ENCODE data around the gene ZC3H10. TPM values are rescaled to one million over a fixed set of nuclear protein-coding genes. Genes with fewer than 3 reads are reported as not detected.
A peak's percentile ranks its signal among the peaks of the same experiment; 100 is the strongest.

The ZC3H10 gene
- total and polyA plus RNA-seq, 2 of the 13 experiments (the other 11 are each of a cell fraction or from before 2014, with no cell fraction given) = 0.70 to 2.3 TPM

DNA sequence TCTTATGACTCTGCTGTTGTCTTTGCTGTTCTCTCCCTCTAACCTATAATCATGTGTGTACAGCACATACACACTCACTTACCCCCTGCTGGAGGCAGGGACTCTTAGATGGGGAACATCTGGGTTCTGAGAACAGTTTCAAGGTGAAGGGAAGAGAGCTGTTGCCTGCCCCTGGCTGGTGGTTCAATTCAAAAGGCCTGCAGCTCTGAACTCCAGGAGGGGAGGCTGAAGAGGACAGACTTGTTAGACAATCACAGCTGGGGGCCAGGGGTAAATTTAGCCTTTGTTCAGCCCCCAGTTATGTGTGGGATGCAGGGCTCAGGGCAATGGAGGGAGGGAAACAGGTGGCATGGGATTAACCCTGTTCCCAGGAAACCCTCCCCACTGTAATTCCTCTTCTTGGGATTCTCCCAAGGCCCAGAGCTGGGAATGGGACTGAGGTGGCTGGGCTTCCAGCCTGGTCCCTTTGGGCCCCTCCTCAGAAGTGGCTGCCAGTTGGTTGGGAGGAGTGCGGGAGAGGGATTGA lies 36.2 kb downstream of the ZC3H10 start:
- WGBS (ENCODE audit: low lambda C conversion rate) = 100% methylated on average over 1 of the region's 1 CpG
- no peak for FAIRE-seq
- Histone ChIP-seq H4K20me1 (ENCODE audit: insufficient read depth, low read length) (peaks cover 3% of the 10 kb centered on the region; the same call in 1 of the 2 replicates), H3K79me2 (ENCODE audit: insufficient read depth, low read length) (peaks cover 27% of the 10 kb centered on the region), H3K4me3 (replicated peaks in 1 of 3; ENCODE audit: insufficient read depth in 1 of 3, low read depth in 2 of 3, low read length in 3 of 3) (no peak overlapping the region), H3K27me3 (ENCODE audit: control insufficient read depth in 1 of 2, insufficient read depth in 2 of 2, low read length in 2 of 2) (no peaks in the 10 kb centered on the region; a peak in 1 of 5 replicates), H2AFZ (ENCODE audit: low read length) (no peak overlapping the region), H3K36me3 (replicated peaks in 1 of 2; ENCODE audit: control insufficient read depth in 1 of 2, insufficient read depth in 2 of 2, low read length in 2 of 2) (0 out of 5 replicates have a peak, but pooled peaks cover 0 to 1% of the 10 kb centered on the region in 2 experiments), H3K27ac (ENCODE audit: extremely low read length, insufficient read depth, low read length) (no peak overlapping the region), H3K4me1 (ENCODE audit: insufficient read depth, low read length) (peaks cover 46% of the 10 kb centered on the region), H3K4me2 (ENCODE audit: low read depth, low read length) (peak overlapping the region; percentile 82; the same call in 1 of the 2 replicates), H3K9ac (ENCODE audit: insufficient read depth, low read depth, low read length) (no peak overlapping the region), H3K9me3 (ENCODE audit: low read length) (no peaks in the 10 kb centered on the region)
- TF ChIP-seq RARA (CRISPR knock-in tag; IDR thresholded peaks at IDR 0.05) (no peak), PCBP2 (optimal IDR thresholded peaks at IDR 0.05; ENCODE audit: low read depth, low read length, poor library complexity, severe bottlenecking) (no peak), ZNF530 (CRISPR knock-in tag; IDR thresholded peaks at IDR 0.05; ENCODE audit: low read depth) (no peak), ZNF891 (CRISPR knock-in tag; IDR thresholded peaks at IDR 0.05) (no peak), KDM5A (IDR thresholded peaks at IDR 0.05; ENCODE audit: borderline replicate concordance, low read length) (no peak), MIER3 (CRISPR knock-in tag; IDR thresholded peaks at IDR 0.05; ENCODE audit: borderline replicate concordance) (no peak), SETDB1 (CRISPR knock-in tag; IDR thresholded peaks at IDR 0.05; ENCODE audit: borderline replicate concordance) (no peak)
- TF ChIP-seq, protein P1, sequence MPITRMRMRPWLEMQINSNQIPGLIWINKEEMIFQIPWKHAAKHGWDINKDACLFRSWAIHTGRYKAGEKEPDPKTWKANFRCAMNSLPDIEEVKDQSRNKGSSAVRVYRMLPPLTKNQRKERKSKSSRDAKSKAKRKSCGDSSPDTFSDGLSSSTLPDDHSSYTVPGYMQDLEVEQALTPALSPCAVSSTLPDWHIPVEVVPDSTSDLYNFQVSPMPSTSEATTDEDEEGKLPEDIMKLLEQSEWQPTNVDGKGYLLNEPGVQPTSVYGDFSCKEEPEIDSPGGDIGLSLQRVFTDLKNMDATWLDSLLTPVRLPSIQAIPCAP (CRISPR knock-in tag; IDR thresholded peaks at IDR 0.05; ENCODE audit: low read depth) = no peak
- TF ChIP-seq, protein P2, sequence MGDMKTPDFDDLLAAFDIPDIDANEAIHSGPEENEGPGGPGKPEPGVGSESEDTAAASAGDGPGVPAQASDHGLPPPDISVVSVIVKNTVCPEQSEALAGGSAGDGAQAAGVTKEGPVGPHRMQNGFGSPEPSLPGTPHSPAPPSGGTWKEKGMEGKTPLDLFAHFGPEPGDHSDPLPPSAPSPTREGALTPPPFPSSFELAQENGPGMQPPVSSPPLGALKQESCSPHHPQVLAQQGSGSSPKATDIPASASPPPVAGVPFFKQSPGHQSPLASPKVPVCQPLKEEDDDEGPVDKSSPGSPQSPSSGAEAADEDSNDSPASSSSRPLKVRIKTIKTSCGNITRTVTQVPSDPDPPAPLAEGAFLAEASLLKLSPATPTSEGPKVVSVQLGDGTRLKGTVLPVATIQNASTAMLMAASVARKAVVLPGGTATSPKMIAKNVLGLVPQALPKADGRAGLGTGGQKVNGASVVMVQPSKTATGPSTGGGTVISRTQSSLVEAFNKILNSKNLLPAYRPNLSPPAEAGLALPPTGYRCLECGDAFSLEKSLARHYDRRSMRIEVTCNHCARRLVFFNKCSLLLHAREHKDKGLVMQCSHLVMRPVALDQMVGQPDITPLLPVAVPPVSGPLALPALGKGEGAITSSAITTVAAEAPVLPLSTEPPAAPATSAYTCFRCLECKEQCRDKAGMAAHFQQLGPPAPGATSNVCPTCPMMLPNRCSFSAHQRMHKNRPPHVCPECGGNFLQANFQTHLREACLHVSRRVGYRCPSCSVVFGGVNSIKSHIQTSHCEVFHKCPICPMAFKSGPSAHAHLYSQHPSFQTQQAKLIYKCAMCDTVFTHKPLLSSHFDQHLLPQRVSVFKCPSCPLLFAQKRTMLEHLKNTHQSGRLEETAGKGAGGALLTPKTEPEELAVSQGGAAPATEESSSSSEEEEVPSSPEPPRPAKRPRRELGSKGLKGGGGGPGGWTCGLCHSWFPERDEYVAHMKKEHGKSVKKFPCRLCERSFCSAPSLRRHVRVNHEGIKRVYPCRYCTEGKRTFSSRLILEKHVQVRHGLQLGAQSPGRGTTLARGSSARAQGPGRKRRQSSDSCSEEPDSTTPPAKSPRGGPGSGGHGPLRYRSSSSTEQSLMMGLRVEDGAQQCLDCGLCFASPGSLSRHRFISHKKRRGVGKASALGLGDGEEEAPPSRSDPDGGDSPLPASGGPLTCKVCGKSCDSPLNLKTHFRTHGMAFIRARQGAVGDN (CRISPR knock-in tag; IDR thresholded peaks at IDR 0.05) = no peak
- TF ChIP-seq, protein P3, sequence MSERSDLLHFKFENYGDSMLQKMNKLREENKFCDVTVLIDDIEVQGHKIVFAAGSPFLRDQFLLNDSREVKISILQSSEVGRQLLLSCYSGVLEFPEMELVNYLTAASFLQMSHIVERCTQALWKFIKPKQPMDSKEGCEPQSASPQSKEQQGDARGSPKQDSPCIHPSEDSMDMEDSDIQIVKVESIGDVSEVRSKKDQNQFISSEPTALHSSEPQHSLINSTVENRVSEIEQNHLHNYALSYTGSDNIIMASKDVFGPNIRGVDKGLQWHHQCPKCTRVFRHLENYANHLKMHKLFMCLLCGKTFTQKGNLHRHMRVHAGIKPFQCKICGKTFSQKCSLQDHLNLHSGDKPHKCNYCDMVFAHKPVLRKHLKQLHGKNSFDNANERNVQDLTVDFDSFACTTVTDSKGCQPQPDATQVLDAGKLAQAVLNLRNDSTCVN (CRISPR knock-in tag; IDR thresholded peaks at IDR 0.05; ENCODE audit: borderline replicate concordance) = no peak
- intact Hi-C loops (cut with micrococcal nuclease; ENCODE audit: unreplicated experiment) = no loop called here
- no peak for DNase-seq (ENCODE audit: low spot score)
- ATAC-seq = no peak
- POLR2A ChIA-PET = interaction anchor here (1.0 to 2.3 kb wide), 4 partner anchors 26 to 36 kb away, joined by 3 to 17 read pairs (median 4); partner anchors contain the start of genes ESYT1, SMARCC2 and ZC3H10
- no TSS peak for BruUV-seq (replicated peaks)
- CTCF ChIA-PET (ENCODE audit: low intra/inter-chr PET ratio, low total read pairs) = no interaction called here
- in situ Hi-C loops (cut with HindIII; ENCODE audit: extremely low pct_ligation_motif_present, low pct_unique_long_range_greater_than_20kb) = no loop called here

All from HepG2 (cell line).